Heart right ventricle (tissue), 16 donors: ENCODE measurements around the gene DEFB110. TPM values are rescaled to one million over a fixed set of nuclear protein-coding genes. Genes with fewer than 3 reads are reported as not detected.

Experiments
- ATAC-seq, 8 donors: fragments of 200-7000 bp; cut with Tn5 transposase; one replicate each; pipeline ENCODE4 v1.9.1; 2020; ENCODE audit warnings: mild to moderate bottlenecking in 8 of 8, moderate library complexity in 8 of 8, moderate number of reproducible peaks in 1 of 8
- DNase-seq, 2 donors: peaks; one replicate each; pipeline ENCODE4 v3.0.0-alpha.2; 2020
- H3K27ac ChIP-seq, 10 donors: fragments of 200-600 bp; sonication (generic) in 2 of 10; one replicate each; pipeline versions ENCODE4 v1.5.0 to v1.8.0; 2020 to 2022; ENCODE audit warnings: mild to moderate bottlenecking in 3 of 10
- H3K27me3 ChIP-seq, 7 donors: fragments of 200-600 bp; one replicate each; pipeline ENCODE4 v1.8.0; 2021 to 2022; ENCODE audit warnings: mild to moderate bottlenecking in 2 of 7
- H3K36me3 ChIP-seq, 9 donors: fragments of 200-600 bp; sonication (generic) in 1 of 9; one replicate each; pipeline versions ENCODE4 v1.5.0 to v1.8.0; 2020 to 2022; ENCODE audit warnings: mild to moderate bottlenecking in 2 of 9
- H3K4me1 ChIP-seq, 9 donors: fragments of 200-600 bp; sonication (generic) in 1 of 9; one replicate each; pipeline versions ENCODE4 v1.5.0 to v1.8.0; 2020 to 2022; ENCODE audit warnings: mild to moderate bottlenecking in 4 of 9
- H3K4me3 ChIP-seq, 10 donors: fragments of 200-600 bp; sonication (generic) in 2 of 10; one replicate each; pipeline versions ENCODE4 v1.5.0 to v1.8.0; 2020 to 2022; ENCODE audit warnings: mild to moderate bottlenecking in 7 of 10, moderate library complexity in 2 of 10
- H3K9me3 ChIP-seq, 11 donors: fragments of 200-600 bp in 10 of 11; sonication (generic) in 2 of 11; one replicate each; pipeline versions ENCODE4 v1.5.0 to v1.8.0; 2013 to 2022; ENCODE audit warnings: mild to moderate bottlenecking in 2 of 11, control low read depth in 1 of 11, moderate library complexity in 1 of 11
- CTCF ChIP-seq, 9 donors: fragments of 200-600 bp; sonication (generic) in 2 of 9; IDR thresholded peaks; one replicate each; pipeline versions ENCODE4 v1.5.0 to v1.8.0; 2021 to 2022; ENCODE audit warnings: antibody characterized with exemption in 9 of 9, mild to moderate bottlenecking in 5 of 9, moderate library complexity in 1 of 9
- WGBS, 2 donors: extraction: QIAGEN DNeasy Blood & Tissue Kit; methylation state at CpG; one replicate each; pipeline ENCODE4 v1.1.7; 2013; ENCODE audit warnings: inconsistent platforms in 1 of 2; 5-methylcytosine and 5-hydroxymethylcytosine counted together
- intact Hi-C, 10 donors: fragments of 100-400 bp; cut with DNase I; formaldehyde crosslinking; loops; one replicate each; pipeline versions ENCODE4 v1.11.1 to v1.14.2; 2022
- polyA plus RNA-seq, 2 donors: library from polyadenylated mRNA; stranded (reverse); fragments of 200-250 nt; gene quantifications; one replicate each; pipeline ENCODE4 v1.2.3, GENCODE V29; 2013
- total RNA-seq, 10 donors: library from RNA; stranded (reverse); fragmentation: NEBNext Ultra II Directional in 3 of 10; extraction: Animal tissue kit (Norgen Biotek cat#: 25700) in 3 of 10; gene quantifications; one replicate each; pipeline versions ENCODE4 v1.2.1 to v1.2.4, GENCODE V29; 2021 to 2023
- donor health status: Arrhythmogenic right ventricular cardiomyopathy.
- donor health status: ischemic (EF 13 %, LVEDD 7.1; RV severe dilation, severe dysfunction).
- donor health status: healthy with polysubstance abuse.
- donor health status: DM: no; HTN: yes; CAD: no.
- donor health status: DM: no; HTN: no; CAD: no.
- donor health status: ischemic (EF 25% LVEDD 6.9; RV normal size, moderate dysfunction).
- donor health status: ischemic (EF 25% LVEDD 5.7; RV mildly dilated, moderate dysfunction).
- donor health status: healthy.
- donor health status: DM: yes; HTN: yes; CAD: no.
- donor health status: Ischemic cardiomyopathy.
- donor health status: ischemic (EF 35%, LVEDD 5.7; RV mildly dilated, moderate dysfunction).
- donor health status: nonischemic (EF 11% LVEDD 7.7; RV severe dilation, severe dysfunction).
- donor health status: DM: yes; HTN: yes; CAD: no.
- donor health status: PGD.
- donor health status: ischemic (EF 29% LVEDD 5.4; RV normal size, mild dysfunction).
- donor health status: nonischemic (EF 23%, LVEDD 6.1; RV moderate dilation, normal function).

DEFB110 gene
- total and polyA plus RNA-seq, 12 donors: not detected

GRCh38 chr6:50049829-50050228 lies 28.0 kb upstream of the DEFB110 start, which contains the start of gene DEFB112:
Gene DEFB112 (minus strand): TSS chr6:50049929. CDS start chr6:50049869, 60 bp downstream.
- intact Hi-C loops: no loop called here
- no peak for DNase-seq
- no peaks in the 10 kb centered on the region for H3K9me3 ChIP-seq
- H3K4me3 ChIP-seq: no peak within 1 kb of the TSS
- H3K27ac ChIP-seq: no peak within 1 kb of the TSS
- no peaks in the 10 kb centered on the region for H3K36me3 ChIP-seq
- no peak for ATAC-seq
- no peaks in the 10 kb centered on the region for H3K27me3 ChIP-seq
- H3K4me1 ChIP-seq: no peaks in the 10 kb centered on the region
- 67 to 71% methylated on average over 1 of the region's 1 CpG for WGBS, 2 donors
- no peak for TF ChIP-seq CTCF (IDR thresholded peaks at IDR 0.05)

- Histone ChIP-seq H3K36me3 (no peaks in the 10 kb centered on the region), H3K4me1 (no peaks in the 10 kb centered on the region), H3K27me3 (no peaks in the 10 kb centered on the region), H3K9me3 (no peaks in the 10 kb centered on the region), H3K4me3 (no peak overlapping the region), H3K27ac (no peak overlapping the region)
- intact Hi-C loops: no loop called here
- ATAC-seq: no peak
- WGBS, 2 donors: 58 to 59% methylated on average over 3 of the region's 3 CpGs
- DNase-seq: no peak
- no peak for TF ChIP-seq CTCF (IDR thresholded peaks at IDR 0.05)
Measured at GRCh38 chr6:50047026-50047425, 25.2 kb upstream of the DEFB110 start.

- no peak for DNase-seq
- intact Hi-C loops: no loop called here
- H3K27me3 ChIP-seq: no peaks in the 10 kb centered on the region
- H3K4me3 ChIP-seq: no peak overlapping the region
- ATAC-seq: no peak
- WGBS, 2 donors: 43 to 49% methylated on average over 18 of the region's 18 CpGs
- H3K4me1 ChIP-seq: no peaks in the 10 kb centered on the region
- H3K36me3 ChIP-seq: no peaks in the 10 kb centered on the region
- H3K9me3 ChIP-seq: peaks cover 0 to 3% (median 0%) of the 10 kb centered on the region in 11 donors
- H3K27ac ChIP-seq: no peak overlapping the region
- no peak for TF ChIP-seq CTCF (IDR thresholded peaks at IDR 0.05)
Measured at GRCh38 chr6:50030777-50031562, 9.2 kb upstream of the DEFB110 start.

GRCh38 chr6:50030350-50030749 lies 8.6 kb upstream of the DEFB110 start:
- WGBS, 2 donors: 82 to 84% methylated on average over 14 of the region's 14 CpGs
- DNase-seq: no peak
- no peak for TF ChIP-seq CTCF (IDR thresholded peaks at IDR 0.05)
- Histone ChIP-seq H3K9me3 (peaks cover 0 to 3% (median 0%) of the 10 kb centered on the region in 11 donors), H3K27ac (no peak overlapping the region), H3K4me3 (no peak overlapping the region), H3K4me1 (no peaks in the 10 kb centered on the region), H3K36me3 (no peaks in the 10 kb centered on the region), H3K27me3 (no peaks in the 10 kb centered on the region)
- no peak for ATAC-seq
- intact Hi-C loops: no loop called here
